HCT116 (cell line): ENCODE results near the gene SMIM35. TPM values are rescaled to one million over a fixed set of nuclear protein-coding genes. Genes with fewer than 3 reads are reported as not detected.

Source experiments
- ATAC-seq: fragments of 200-7000 bp; cut with Tn5 transposase; 2 replicates; pipeline ENCODE4 v1.9.1; 2020; ENCODE audit warnings: mild to moderate bottlenecking, moderate library complexity
- BruUV-seq: library from RNA; stranded (reverse); fragments of 400-500 nt; replicated peaks from 2 replicates; lab custom pipeline; 2021; lab: Mats Ljungman, UMichigan
- CTCF ChIA-PET: fragments of 300-600 bp; sonication (Branson Sonifier 250); formaldehyde crosslinking; loops from one replicate; lab custom pipeline; 2021; ENCODE audit warnings: antibody characterized with exemption; lab: Charles Lee
- POLR2A ChIA-PET: fragments of 300-600, 350-600 bp; sonication (Branson Sonifier 250); formaldehyde crosslinking; loops from one replicate; lab custom pipeline; 2021; ENCODE audit warnings: antibody characterized with exemption; lab: Charles Lee
- RAD21 ChIA-PET, 2 experiments: fragments of 300-600 bp; sonication (Branson Sonifier 250); formaldehyde crosslinking; loops; one replicate each; lab custom pipeline; 2023; ENCODE audit warnings: low total read pairs in 2 of 2; ENCODE audit not compliant: uncharacterized antibody in 2 of 2, unreplicated experiment in 2 of 2, low non-redundant PET in 1 of 2; lab: Charles Lee
- DNase-seq: peaks from one replicate; pipeline ENCODE4 v3.0.0-alpha.2; 2010; ENCODE audit warnings: low read depth, low spot score
- H2AFZ ChIP-seq: fragments of 200-600 bp; shearing (Covaris generic), sonication (generic); 2 replicates; pipeline ENCODE4 v1.6.1; 2017; ENCODE audit warnings: low read depth, mixed run types, mixed read lengths, antibody characterized with exemption, low read length; ENCODE audit not compliant: poor library complexity, severe bottlenecking
- H3K27ac ChIP-seq: 2 replicates; pipeline ENCODE4 v1.5.1; 2012; ENCODE audit warnings: low read depth, low read length
- H3K27me3 ChIP-seq: fragments of 200-600 bp; sonication (generic); 2 replicates; pipeline ENCODE4 v1.6.1; 2016; ENCODE audit warnings: mixed run types, low read length, mixed read lengths; ENCODE audit not compliant: insufficient read depth
- H3K36me3 ChIP-seq, 2 experiments: fragments of 200-500 bp in 1 of 2; fragments of 200-600 bp in 1 of 2; sonication (Bioruptor generic) in 1 of 2; sonication (generic) in 1 of 2; 2 replicates each; pipeline versions ENCODE4 v1.5.1 to v1.6.1; 2014 to 2016; ENCODE audit warnings: low read length in 2 of 2, inconsistent platforms in 1 of 2, mixed read lengths in 1 of 2, mixed run types in 1 of 2; ENCODE audit not compliant: insufficient read depth in 2 of 2, control insufficient read depth in 1 of 2
- H3K4me1 ChIP-seq, 2 experiments: fragments of 200-600 bp in 1 of 2; sonication (generic) in 1 of 2; 2 replicates each; pipeline versions ENCODE4 v1.5.1 to v1.6.1; 2012 to 2017; ENCODE audit warnings: low read length in 2 of 2, inconsistent platforms in 1 of 2, mild to moderate bottlenecking in 1 of 2, mixed read lengths in 1 of 2, mixed run types in 1 of 2, moderate library complexity in 1 of 2; ENCODE audit not compliant: insufficient read depth in 2 of 2, control insufficient read depth in 1 of 2
- H3K4me2 ChIP-seq: fragments of 200-600 bp; sonication (generic); 2 replicates; pipeline ENCODE4 v1.6.1; 2017; ENCODE audit warnings: mixed run types, low read length, mixed read lengths
- H3K4me3 ChIP-seq, 2 experiments: fragments of 200-600 bp in 1 of 2; sonication (generic) in 1 of 2; replicated peaks in 1 of 2; 2 replicates each; pipeline ENCODE4 v1.5.1; 2011 to 2016; ENCODE audit warnings: low read length in 2 of 2, control low read depth in 1 of 2, low read depth in 1 of 2, mild to moderate bottlenecking in 1 of 2, mixed read lengths in 1 of 2, mixed run types in 1 of 2
- H3K79me2 ChIP-seq: fragments of 200-600 bp; sonication (generic); 2 replicates; pipeline ENCODE4 v1.6.1; 2017; ENCODE audit warnings: mild to moderate bottlenecking, mixed run types, low read length, moderate library complexity, mixed read lengths; ENCODE audit not compliant: insufficient read depth
- H3K9ac ChIP-seq: fragments of 200-600 bp; sonication (generic); 2 replicates; pipeline ENCODE4 v1.6.1; 2016; ENCODE audit warnings: low read length, mixed read lengths
- H3K9me2 ChIP-seq: fragments of 200-600 bp; sonication (generic), shearing (Covaris generic); 2 replicates; pipeline ENCODE4 v1.6.1; 2017; ENCODE audit warnings: mixed run types, mild to moderate bottlenecking, moderate library complexity; ENCODE audit not compliant: insufficient read depth
- H3K9me3 ChIP-seq, 2 experiments: fragments of 200-500 bp in 1 of 2; fragments of 200-600 bp in 1 of 2; sonication (Bioruptor generic) in 1 of 2; sonication (generic) in 1 of 2; 2 replicates each; pipeline ENCODE4 v1.6.1; 2014 to 2017; ENCODE audit warnings: low read length in 2 of 2, mixed read lengths in 2 of 2, inconsistent platforms in 1 of 2, low read depth in 1 of 2, mild to moderate bottlenecking in 1 of 2, mixed run types in 1 of 2, moderate library complexity in 1 of 2; ENCODE audit not compliant: control insufficient read depth in 1 of 2, insufficient read depth in 1 of 2
- H4K20me1 ChIP-seq: fragments of 200-600 bp; sonication (generic), shearing (Covaris generic); 2 replicates; pipeline ENCODE4 v1.6.1; 2017; ENCODE audit warnings: mixed run types, mild to moderate bottlenecking, moderate library complexity; ENCODE audit not compliant: insufficient read depth
- ATF3 ChIP-seq: IDR thresholded peaks from 2 replicates; pipeline ENCODE4 v1.6.1; 2012
- CBX3 ChIP-seq: IDR thresholded peaks from 2 replicates; pipeline ENCODE4 v1.6.1; 2012; ENCODE audit warnings: low read depth
- CEBPB ChIP-seq: IDR thresholded peaks from 2 replicates; pipeline ENCODE4 v1.6.1; 2012; ENCODE audit warnings: low read depth
- CTCF ChIP-seq, 3 experiments: fragments of 200-600 bp in 1 of 3; sonication (generic) in 1 of 3; IDR thresholded peaks in 2 of 3; conservative IDR thresholded peaks in 1 of 3; 2 replicates each; pipeline ENCODE4 v1.5.1; 2012 to 2017; ENCODE audit warnings: low read depth in 2 of 3, low read length in 2 of 3, antibody characterized with exemption in 1 of 3, borderline replicate concordance in 1 of 3, control low read depth in 1 of 3, mild to moderate bottlenecking in 1 of 3, mixed read lengths in 1 of 3, mixed run types in 1 of 3, moderate library complexity in 1 of 3; ENCODE audit not compliant: insufficient read depth in 1 of 3
- EGR1 ChIP-seq: IDR thresholded peaks from 2 replicates; pipeline ENCODE4 v1.6.1; 2012; ENCODE audit warnings: low read depth
- ELF1 ChIP-seq: IDR thresholded peaks from 2 replicates; pipeline ENCODE4 v1.6.1; 2012; ENCODE audit warnings: low read depth, borderline replicate concordance
- EZH2 ChIP-seq: fragments of 200-600 bp; sonication (generic); IDR thresholded peaks from 2 replicates; pipeline ENCODE4 v1.6.1; 2017; ENCODE audit warnings: antibody characterized with exemption, mixed run types
- EZH2phosphoT487 ChIP-seq: fragments of 200-600 bp; IDR thresholded peaks from 2 replicates; pipeline ENCODE4 v1.6.1; 2018; ENCODE audit warnings: antibody characterized with exemption, borderline replicate concordance
- JUND ChIP-seq: IDR thresholded peaks from 2 replicates; pipeline ENCODE4 v1.6.1; 2012
- MAX ChIP-seq: IDR thresholded peaks from 2 replicates; pipeline ENCODE4 v1.6.1; 2012
- RAD21 ChIP-seq: IDR thresholded peaks from 2 replicates; pipeline ENCODE4 v1.6.1; 2012; ENCODE audit warnings: low read depth, mild to moderate bottlenecking
- REST ChIP-seq: IDR thresholded peaks from 2 replicates; pipeline ENCODE4 v1.6.1; 2012; ENCODE audit warnings: low read depth
- SIN3A ChIP-seq: IDR thresholded peaks from 2 replicates; pipeline ENCODE4 v1.6.1; 2012; ENCODE audit warnings: low read depth
- SP1 ChIP-seq: IDR thresholded peaks from 2 replicates; pipeline ENCODE4 v1.6.1; 2012; ENCODE audit warnings: low read depth
- ZNF274 ChIP-seq: fragments of 200-500 bp; sonication (Bioruptor generic); IDR thresholded peaks from 2 replicates; pipeline ENCODE4 v1.6.1; 2014; ENCODE audit warnings: mild to moderate bottlenecking, low read depth, low read length, inconsistent platforms
- intact Hi-C: fragments of 100-400 bp; cut with micrococcal nuclease; formaldehyde crosslinking; loops from 2 replicates; pipeline ENCODE4 v1.10.0; 2022
- total RNA-seq: library from RNA; stranded (reverse); gene quantifications from one replicate; pipeline ENCODE4 v1.2.1, GENCODE V29; 2021; ENCODE audit not compliant: unreplicated experiment

Gene SMIM35
- total RNA-seq, 1 experiment from 2014 or later: not detected

GRCh38 chr11:118047749-118048148 is 39.0 kb downstream of the SMIM35 start:
- Histone ChIP-seq H3K9me2 (no peaks in the 10 kb centered on the region), H3K9ac (no peak overlapping the region), H3K79me2 (no peaks in the 10 kb centered on the region), H3K36me3 (no peaks in the 10 kb centered on the region), H3K9me3 (no peaks in the 10 kb centered on the region), H3K4me3 (no peak overlapping the region), H3K27me3 (peaks cover 15% of the 10 kb centered on the region; the same call in 1 of the 2 replicates), H3K27ac (no peak overlapping the region), H3K4me1 (no peaks in the 10 kb centered on the region)
- DNase-seq: no peak
- ChIA-PET CTCF (interaction anchor here (1.4 to 1.7 kb wide), 2 partner anchors 229 to 240 kb away, joined by 3 to 8 read pairs; no protein-coding TSS in a partner anchor), POLR2A (no interaction called here), RAD21 (no interaction called here)
- intact Hi-C loops: no loop called here
- no peak for TF ChIP-seq CBX3
- TF ChIP-seq, all 23 proteins: peak for 0
- no TSS peak for BruUV-seq
- no peak overlapping the region for H2AFZ ChIP-seq
- no peak for ATAC-seq
- H4K20me1 ChIP-seq: no peaks in the 10 kb centered on the region
- H3K4me2 ChIP-seq: no peak overlapping the region

- H3K27ac ChIP-seq: no peak overlapping the region
- ATAC-seq (no peak), DNase-seq (no peak)
- no peaks in the 10 kb centered on the region for H3K4me1 ChIP-seq
- H4K20me1 ChIP-seq: no peaks in the 10 kb centered on the region
- ChIA-PET CTCF (interaction anchor here (1.4 to 1.7 kb wide), 2 partner anchors 229 to 239 kb away, joined by 3 to 8 read pairs; no protein-coding TSS in a partner anchor), RAD21 (no interaction called here), POLR2A (no interaction called here)
- no peak overlapping the region for H3K4me3 ChIP-seq
- no peaks in the 10 kb centered on the region for H3K79me2 ChIP-seq
- H3K27me3 ChIP-seq: peaks cover 15% of the 10 kb centered on the region
- H2AFZ ChIP-seq: no peak overlapping the region
- H3K36me3 ChIP-seq: no peaks in the 10 kb centered on the region
- no peaks in the 10 kb centered on the region for H3K9me3 ChIP-seq
- no peaks in the 10 kb centered on the region for H3K9me2 ChIP-seq
- H3K9ac ChIP-seq: no peak overlapping the region
- no peak overlapping the region for H3K4me2 ChIP-seq
- BruUV-seq: no TSS peak
- intact Hi-C loops: no loop called here
- TF ChIP-seq ATF3 (no peak), SP1 (no peak), EZH2 (no peak), EGR1 (no peak), ZNF274 (no peak), RAD21 (no peak), CTCF (IDR thresholded peaks at IDR 0.05 in 2 of 3, conservative IDR thresholded peaks at IDR 0.05 in 1 of 3; ENCODE audit: borderline replicate concordance in 1 of 3, insufficient read depth in 1 of 3, low read depth in 2 of 3, low read length in 2 of 3) (no peak), REST (no peak), JUND (no peak), EZH2phosphoT487 (no peak), ELF1 (no peak), SIN3A (no peak), CEBPB (no peak), MAX (no peak)
Measured at GRCh38 chr11:118046964-118047700, 39.6 kb downstream of the SMIM35 start.
